HL-60 (cell line): Measurements from ENCODE around the gene PELO.

Experiments
- DNase-seq, 2 experiments: peaks; one replicate each; pipeline ENCODE4 v3.0.0-alpha.2; 2010 to 2020; ENCODE audit warnings: low read depth in 1 of 2, low spot score in 1 of 2
- H3K27ac ChIP-seq: fragments of 250-450 bp; sonication (Bioruptor Pico); replicated peaks from 2 replicates; pipeline ENCODE4 v1.5.1; 2020; ENCODE audit warnings: mild to moderate bottlenecking, moderate library complexity
- H3K27me3 ChIP-seq: fragments of 250-450 bp; sonication (Bioruptor Pico); 2 replicates; pipeline ENCODE4 v1.5.1; 2021; ENCODE audit warnings: mild to moderate bottlenecking, moderate library complexity; ENCODE audit not compliant: insufficient read depth, poor library complexity, severe bottlenecking
- H3K4me3 ChIP-seq: replicated peaks from 2 replicates; pipeline ENCODE4 v1.5.1; 2011; ENCODE audit warnings: mild to moderate bottlenecking, control low read depth, low read length; ENCODE audit not compliant: insufficient read depth
- CTCF ChIP-seq: IDR thresholded peaks from one replicate; pipeline ENCODE4 v1.5.1; 2011; ENCODE audit warnings: low read length, control low read depth, inconsistent platforms; ENCODE audit not compliant: insufficient read depth
- GABPA ChIP-seq: IDR thresholded peaks from 2 replicates; pipeline ENCODE4 v1.6.1; 2012; ENCODE audit warnings: low read depth
- POLR2AphosphoS5 ChIP-seq: IDR thresholded peaks from 2 replicates; pipeline ENCODE4 v1.6.1; 2012; ENCODE audit warnings: low read depth
- REST ChIP-seq: IDR thresholded peaks from 2 replicates; pipeline ENCODE4 v1.6.1; 2012; ENCODE audit warnings: low read depth; ENCODE audit not compliant: insufficient replicate concordance
- SPI1 ChIP-seq: IDR thresholded peaks from 2 replicates; pipeline ENCODE4 v1.6.1; 2012; ENCODE audit warnings: low read depth, mild to moderate bottlenecking, borderline replicate concordance

The PELO gene

GRCh38 chr5:52789378-52789777 is 1.7 kb downstream of the PELO start:
- Histone ChIP-seq H3K27ac (no peak overlapping the region), H3K27me3 (no peaks in the 10 kb centered on the region), H3K4me3 (no peak overlapping the region)
- DNase-seq = no peak
- TF ChIP-seq CTCF (no peak), POLR2AphosphoS5 (no peak), SPI1 (no peak), REST (no peak), GABPA (no peak)

- no peak overlapping the region for H3K4me3 ChIP-seq
- TF ChIP-seq SPI1 (no peak), POLR2AphosphoS5 (no peak), CTCF (no peak), GABPA (no peak), REST (no peak)
- H3K27me3 ChIP-seq = no peaks in the 10 kb centered on the region
- H3K27ac ChIP-seq = no peak overlapping the region
- no peak for DNase-seq
Observed at GRCh38 chr5:52789851-52790250, 2.1 kb downstream of the PELO start.

- H3K27me3 ChIP-seq = no peaks in the 10 kb centered on the region
- TF ChIP-seq REST = no peak
- no peak for TF ChIP-seq POLR2AphosphoS5
- no peak for TF ChIP-seq CTCF
- no peak for TF ChIP-seq SPI1
- no peak for TF ChIP-seq GABPA
- H3K4me3 ChIP-seq = no peak overlapping the region
- no peak for DNase-seq
- H3K27ac ChIP-seq = no peak overlapping the region
Observed at GRCh38 chr5:52791366-52791765, 3.6 kb downstream of the PELO start.
